HK-2 (cell line): Measurements from ENCODE around the gene SEPTIN10.

Experiments used
- DNase-seq: peaks from one replicate; pipeline ENCODE4 v3.0.0-alpha.2; 2018; ENCODE audit not compliant: unreplicated experiment

SEPTIN10 gene

GRCh38 chr2:109523121-109523520, 90.6 kb downstream of the SEPTIN10 start:
- no peak for DNase-seq

GRCh38 chr2:109522063-109522374, 91.7 kb downstream of the SEPTIN10 start:
- DNase-seq = no peak

GRCh38 chr2:109521233-109522062, 92.3 kb downstream of the SEPTIN10 start:
- no peak for DNase-seq

- no peak for DNase-seq
Observed at GRCh38 chr2:109519513-109519912, 94.3 kb downstream of the SEPTIN10 start.

GRCh38 chr2:109517118-109517889, 96.5 kb downstream of the SEPTIN10 start:
- no peak for DNase-seq

DNA sequence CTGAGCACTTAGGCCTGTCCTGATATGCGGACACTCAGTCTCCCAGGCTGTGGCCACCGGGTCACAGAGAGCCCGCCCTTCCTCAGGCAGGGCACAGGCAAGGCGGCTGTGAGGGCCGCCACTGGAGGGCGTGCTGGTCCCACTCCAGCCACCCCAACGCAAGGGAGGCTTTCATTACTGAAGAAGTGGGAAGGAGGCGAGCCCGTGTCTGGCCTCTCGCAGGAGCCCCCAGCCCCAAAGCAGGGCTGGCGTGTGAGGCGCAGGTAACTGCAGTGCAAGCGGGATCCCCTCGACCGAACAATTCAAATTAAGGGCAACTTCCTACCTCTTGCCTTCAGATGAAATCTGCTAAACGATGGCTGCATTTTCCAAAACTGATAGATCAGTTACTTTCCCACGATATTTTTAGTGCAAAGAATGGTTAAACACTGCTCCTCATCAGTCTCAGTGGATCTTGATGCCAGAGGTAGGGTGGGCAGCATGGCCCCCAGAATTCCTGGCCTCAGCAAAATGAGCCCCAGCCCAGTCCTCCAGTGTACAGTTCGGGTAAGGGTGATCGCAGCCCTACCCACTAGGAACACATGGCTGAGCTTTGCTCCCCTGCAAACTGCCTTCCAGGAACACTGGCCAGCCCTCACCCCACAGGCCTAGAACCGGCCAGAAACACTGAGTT, 97.2 kb downstream of the SEPTIN10 start:
- DNase-seq = peak; percentile 68

DNA sequence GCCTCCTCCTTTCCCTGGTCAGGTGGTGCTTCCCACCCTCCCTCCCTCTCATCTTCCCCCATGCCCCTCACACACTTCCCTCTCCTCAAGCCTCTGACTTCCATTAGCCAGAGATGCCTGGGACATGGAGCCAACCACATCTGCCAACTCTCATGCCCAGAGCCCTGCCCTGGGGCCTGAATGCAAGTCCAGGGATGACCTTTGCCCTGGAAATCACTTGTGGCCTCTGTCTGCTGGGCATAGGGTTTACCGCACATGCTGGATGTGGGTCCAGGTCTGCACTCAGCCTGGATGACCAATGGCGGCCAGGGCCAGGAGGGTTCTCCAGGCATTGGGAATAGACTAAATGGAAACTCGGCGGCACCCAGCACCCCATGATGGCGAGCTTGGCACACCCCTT, 98.9 kb downstream of the SEPTIN10 start:
- no peak for DNase-seq

DNA sequence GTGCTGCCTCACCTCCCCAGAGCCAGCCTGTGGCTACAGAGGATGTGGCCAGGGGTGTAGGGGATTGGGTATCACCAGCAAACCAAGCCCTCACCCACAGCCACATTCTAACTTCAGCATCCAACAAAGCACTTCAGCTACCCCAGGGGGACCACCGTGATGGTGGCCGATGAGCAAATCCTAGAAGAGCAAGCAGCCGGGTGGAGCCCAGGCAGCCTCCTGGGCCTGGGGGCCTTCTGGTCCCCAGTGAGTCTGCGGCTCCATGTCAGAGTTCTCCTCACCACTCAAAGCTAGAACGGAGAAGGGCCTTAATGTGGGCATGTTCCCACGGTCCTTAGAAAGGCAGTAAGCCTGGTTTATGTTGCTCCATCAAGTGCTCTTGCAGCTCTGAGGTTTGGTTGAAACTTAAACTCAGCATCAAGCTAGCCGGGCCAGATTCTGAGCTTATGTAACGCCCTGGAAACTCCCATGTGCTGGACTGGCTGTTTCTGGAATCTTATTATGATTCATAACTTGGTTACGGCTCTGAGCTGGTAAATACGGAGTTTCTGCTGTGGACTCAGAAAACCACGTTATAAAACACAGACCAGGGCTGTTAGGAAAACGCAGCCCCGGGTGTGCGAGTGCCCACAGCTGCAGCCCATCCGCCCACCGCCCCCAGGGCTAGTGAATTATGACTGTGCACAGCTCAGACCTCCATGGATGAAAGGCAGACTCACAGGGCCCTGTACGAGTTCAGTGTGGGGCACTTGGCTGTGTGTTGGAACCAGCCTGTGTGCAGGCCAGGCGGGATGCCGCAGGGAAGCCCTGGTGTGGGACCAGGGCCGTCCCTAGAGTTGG, 99.8 kb downstream of the SEPTIN10 start:
- peak; percentile 16 for DNase-seq

DNA sequence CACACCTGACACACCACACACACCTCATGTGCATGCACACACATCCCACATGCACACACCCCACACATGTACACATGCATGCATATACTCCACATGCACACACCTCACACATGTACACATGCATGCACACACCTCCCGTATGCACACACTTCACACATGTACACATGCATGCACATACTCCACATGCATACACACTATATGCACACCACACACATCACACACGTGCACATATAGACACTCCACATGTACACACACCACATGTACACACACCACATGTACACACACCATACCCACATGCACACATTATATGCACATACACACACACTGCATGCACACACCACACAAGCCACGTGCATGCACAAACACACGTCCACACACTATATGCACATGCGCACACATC, 100.5 kb downstream of the SEPTIN10 start:
- no peak for DNase-seq

- no peak for DNase-seq
Observed at GRCh38 chr2:109512076-109512475, 101.7 kb downstream of the SEPTIN10 start.

DNA sequence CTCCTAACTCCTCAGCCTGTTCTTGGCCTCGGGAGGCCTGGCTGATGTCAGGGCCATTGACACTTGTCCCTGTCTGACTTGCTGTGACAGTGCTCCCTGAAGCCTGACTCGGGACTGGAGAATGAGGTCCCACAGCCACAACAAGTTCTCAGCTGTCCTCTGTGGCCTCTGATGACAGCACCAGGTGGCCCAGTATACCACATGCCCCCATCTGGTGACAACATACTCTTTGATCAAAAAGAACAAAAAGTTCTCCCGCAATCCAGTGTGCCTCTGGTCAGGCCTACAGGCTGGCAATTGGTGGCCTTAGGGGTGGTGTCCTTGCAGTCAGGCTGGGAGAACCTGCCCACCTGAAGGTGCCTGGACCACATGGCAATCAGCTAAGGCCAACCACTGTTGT, 102.6 kb downstream of the SEPTIN10 start:
- DNase-seq = no peak

- DNase-seq = peak; percentile 77
Observed at GRCh38 chr2:109510136-109511028, 103.4 kb downstream of the SEPTIN10 start.

DNA sequence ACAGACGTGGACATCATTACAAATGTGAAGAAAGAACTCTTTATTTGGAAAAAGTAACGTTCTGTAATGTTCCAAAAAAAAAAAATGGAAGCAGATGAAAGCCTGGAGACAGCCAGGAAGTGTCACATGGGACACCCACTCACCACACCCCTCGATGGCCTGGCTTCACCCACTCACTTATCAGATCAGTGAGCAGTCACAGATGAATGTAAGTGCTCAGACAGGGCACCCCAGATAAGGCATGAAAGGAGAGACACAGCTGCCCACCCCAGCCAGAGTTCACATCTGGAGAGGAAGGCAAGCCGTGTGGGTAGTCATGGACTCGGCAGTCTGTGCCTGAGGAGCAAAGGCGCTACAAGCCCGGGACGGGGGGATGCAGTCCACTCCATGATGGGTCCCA, 105.2 kb downstream of the SEPTIN10 start:
- no peak for DNase-seq

DNA sequence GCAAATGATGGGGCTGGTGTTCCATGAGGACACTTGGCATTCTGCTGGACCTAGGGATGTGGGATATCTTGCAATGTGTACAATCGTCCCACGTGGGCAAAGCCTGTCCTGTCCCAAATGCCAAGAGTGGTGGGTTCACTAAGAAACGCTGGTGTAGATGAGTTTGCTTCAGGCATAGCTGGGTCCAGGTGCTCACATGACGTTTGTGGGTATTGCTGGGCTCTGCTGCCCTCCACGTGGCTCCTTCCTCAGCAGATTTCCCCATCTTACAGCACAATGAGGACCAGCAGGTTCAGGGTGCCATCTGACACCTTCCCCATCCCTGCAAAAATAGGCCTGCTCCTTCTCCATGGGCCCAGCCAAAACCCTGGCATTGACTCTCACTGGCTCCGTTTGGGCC, 105.9 kb downstream of the SEPTIN10 start:
- DNase-seq = no peak

GRCh38 chr2:109507217-109507616, 106.5 kb downstream of the SEPTIN10 start:
- DNase-seq = no peak

DNA sequence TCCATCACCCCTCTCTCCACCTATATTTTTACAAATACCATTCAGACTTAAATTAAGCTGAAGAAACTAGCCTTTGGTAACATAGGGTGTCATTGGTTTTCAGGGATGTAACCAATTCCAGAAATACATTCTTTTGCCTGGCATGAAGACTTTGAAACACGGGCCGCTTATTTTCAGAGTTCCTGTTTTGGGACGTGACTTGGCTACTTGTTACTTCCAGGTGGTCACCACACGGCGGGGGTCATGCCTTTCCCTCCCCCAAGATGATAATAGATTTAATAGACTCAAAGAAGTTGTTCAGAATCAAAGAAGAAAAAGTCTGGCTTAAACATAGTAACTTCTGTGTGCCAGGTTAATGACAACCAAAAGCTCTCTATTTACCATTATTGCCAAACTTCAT, 110.6 kb downstream of the SEPTIN10 start:
- no peak for DNase-seq

DNA sequence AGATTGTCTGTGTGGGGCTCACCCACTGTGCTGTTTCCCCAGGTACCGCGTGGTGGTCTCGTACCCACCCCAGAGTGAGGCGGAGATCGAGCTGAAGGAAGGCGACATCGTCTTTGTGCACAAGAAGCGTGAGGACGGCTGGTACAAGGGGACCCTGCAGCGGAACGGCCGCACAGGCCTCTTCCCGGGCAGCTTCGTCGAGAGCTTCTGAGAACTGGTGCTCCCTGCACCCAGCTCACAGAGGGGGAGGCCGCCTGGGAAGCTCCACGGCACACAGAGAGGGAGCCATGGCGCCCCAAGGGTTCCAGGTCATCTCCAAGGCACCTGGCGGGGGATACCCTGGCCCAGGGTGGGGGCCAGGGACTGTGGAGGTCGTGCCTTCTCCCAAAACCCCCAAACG, 112.3 kb downstream of the SEPTIN10 start:
- DNase-seq = no peak

DNA sequence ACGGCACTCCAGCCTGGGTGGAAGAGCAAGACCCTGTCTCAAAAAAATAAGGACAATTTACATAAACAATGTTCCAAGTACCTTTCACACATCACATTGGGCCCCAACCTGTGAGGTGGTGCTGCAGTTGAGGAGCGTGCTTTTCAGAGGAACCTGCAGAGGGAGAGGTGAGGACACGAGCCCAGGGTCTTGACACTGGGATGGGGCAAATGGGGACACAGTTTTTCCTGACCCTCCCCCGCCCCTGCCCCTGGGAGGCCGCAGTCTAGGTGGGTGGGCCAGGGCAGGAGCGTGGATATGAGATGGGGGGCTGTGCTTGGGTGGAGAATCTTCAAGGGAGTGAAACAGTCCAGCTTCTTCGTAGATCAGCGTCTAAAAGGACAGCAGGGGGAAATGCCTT, 112.9 kb downstream of the SEPTIN10 start:
- DNase-seq = no peak

DNA sequence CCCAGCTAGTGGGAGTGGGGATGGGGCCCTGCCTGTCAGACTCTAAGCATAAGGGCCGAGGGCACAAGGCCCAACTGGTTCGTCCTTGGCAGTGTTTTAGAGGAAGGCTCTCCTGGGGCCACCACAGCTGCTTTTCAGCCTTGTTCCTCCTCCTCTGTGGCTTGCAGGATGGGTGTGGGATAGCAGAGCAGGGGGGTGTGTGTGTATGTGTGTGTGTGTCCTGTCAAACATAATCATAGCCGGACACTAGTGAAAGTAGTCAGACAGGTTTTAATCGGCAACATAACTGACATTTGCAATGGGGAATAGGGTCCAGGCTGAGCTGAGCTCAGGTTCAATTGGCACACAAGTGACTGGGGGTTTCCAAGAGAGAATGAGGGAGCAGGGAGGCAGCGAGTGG, 114.2 kb downstream of the SEPTIN10 start:
- DNase-seq = no peak

GRCh38 chr2:109498906-109499305, 114.9 kb downstream of the SEPTIN10 start:
- DNase-seq = no peak
